ENCODE measurements around the gene ARMC5. TPM values are rescaled to one million over a fixed set of nuclear protein-coding genes. Genes with fewer than 3 reads are reported as not detected.

The ARMC5 gene
- total and polyA plus RNA-seq, 9 of the 15 experiments (the other 6 are each of a cell fraction or from before 2014, with no cell fraction given), result 0.11 to 13.5 (median 2.1) TPM

GRCh38 chr16:31451681-31452351, 7.5 kb upstream of the ARMC5 start (continued):
- TF ChIP-seq NRF1 (conservative IDR thresholded peaks at IDR 0.05 in 1 of 2, IDR thresholded peaks at IDR 0.05 in 1 of 2) (peak; percentile 49 to 58; a peak in 3 of 4 replicates), RFX7 (CRISPR knock-in tag; IDR thresholded peaks at IDR 0.05) (no peak), PRPF4 (IDR thresholded peaks at IDR 0.05; ENCODE audit: insufficient read depth, low read depth, low read length, poor library complexity, severe bottlenecking) (no peak), ZSCAN29 (IDR thresholded peaks at IDR 0.05) (no peak), CBX1 (IDR thresholded peaks at IDR 0.05; ENCODE audit: low read depth) (no peak), ARHGAP35 (IDR thresholded peaks at IDR 0.05; ENCODE audit: partially characterized antibody) (no peak), OTX1 (CRISPR knock-in tag; IDR thresholded peaks at IDR 0.05) (peak; percentile 37; the same call in 1 of the 2 replicates), MCM7 (IDR thresholded peaks at IDR 0.05) (no peak), PRMT5 (CRISPR knock-in tag; IDR thresholded peaks at IDR 0.05) (no peak), BHLHE40 (IDR thresholded peaks at IDR 0.05; ENCODE audit: low read length) (peak; percentile 54), SAFB (IDR thresholded peaks at IDR 0.05; ENCODE audit: borderline replicate concordance, low read depth, low read length) (no peak), EP300 (IDR thresholded peaks at IDR 0.05; ENCODE audit: low read length) (peak; percentile 24; the same call in 1 of the 2 replicates), KAT2B (IDR thresholded peaks at IDR 0.05; ENCODE audit: low read depth, low read length) (no peak), PML (IDR thresholded peaks at IDR 0.05; ENCODE audit: low read length) (no peak), CHD2 (IDR thresholded peaks at IDR 0.05; ENCODE audit: low read depth, low read length) (0 out of 2 replicates have a peak, but pooled peaks have one; percentile 36), RBM25 (IDR thresholded peaks at IDR 0.05; ENCODE audit: low read depth, low read length, severe bottlenecking) (peak; percentile 11), RFX1 (IDR thresholded peaks at IDR 0.05) (no peak), JUN (IDR thresholded peaks at IDR 0.05; ENCODE audit: borderline replicate concordance, low read depth, low read length) (0 out of 2 replicates have a peak, but pooled peaks have one; percentile 35), JUN (CRISPR knock-in tag; IDR thresholded peaks at IDR 0.05; ENCODE audit: borderline replicate concordance) (no peak), ZNF277 (CRISPR knock-in tag; IDR thresholded peaks at IDR 0.05; ENCODE audit: borderline replicate concordance) (no peak), DPF2 (IDR thresholded peaks at IDR 0.05) (peak; percentile 64; the same call in 1 of the 2 replicates), RBM34 (IDR thresholded peaks at IDR 0.05; ENCODE audit: borderline replicate concordance, insufficient read depth, low read length) (no peak)
- TF ChIP-seq, protein P1, sequence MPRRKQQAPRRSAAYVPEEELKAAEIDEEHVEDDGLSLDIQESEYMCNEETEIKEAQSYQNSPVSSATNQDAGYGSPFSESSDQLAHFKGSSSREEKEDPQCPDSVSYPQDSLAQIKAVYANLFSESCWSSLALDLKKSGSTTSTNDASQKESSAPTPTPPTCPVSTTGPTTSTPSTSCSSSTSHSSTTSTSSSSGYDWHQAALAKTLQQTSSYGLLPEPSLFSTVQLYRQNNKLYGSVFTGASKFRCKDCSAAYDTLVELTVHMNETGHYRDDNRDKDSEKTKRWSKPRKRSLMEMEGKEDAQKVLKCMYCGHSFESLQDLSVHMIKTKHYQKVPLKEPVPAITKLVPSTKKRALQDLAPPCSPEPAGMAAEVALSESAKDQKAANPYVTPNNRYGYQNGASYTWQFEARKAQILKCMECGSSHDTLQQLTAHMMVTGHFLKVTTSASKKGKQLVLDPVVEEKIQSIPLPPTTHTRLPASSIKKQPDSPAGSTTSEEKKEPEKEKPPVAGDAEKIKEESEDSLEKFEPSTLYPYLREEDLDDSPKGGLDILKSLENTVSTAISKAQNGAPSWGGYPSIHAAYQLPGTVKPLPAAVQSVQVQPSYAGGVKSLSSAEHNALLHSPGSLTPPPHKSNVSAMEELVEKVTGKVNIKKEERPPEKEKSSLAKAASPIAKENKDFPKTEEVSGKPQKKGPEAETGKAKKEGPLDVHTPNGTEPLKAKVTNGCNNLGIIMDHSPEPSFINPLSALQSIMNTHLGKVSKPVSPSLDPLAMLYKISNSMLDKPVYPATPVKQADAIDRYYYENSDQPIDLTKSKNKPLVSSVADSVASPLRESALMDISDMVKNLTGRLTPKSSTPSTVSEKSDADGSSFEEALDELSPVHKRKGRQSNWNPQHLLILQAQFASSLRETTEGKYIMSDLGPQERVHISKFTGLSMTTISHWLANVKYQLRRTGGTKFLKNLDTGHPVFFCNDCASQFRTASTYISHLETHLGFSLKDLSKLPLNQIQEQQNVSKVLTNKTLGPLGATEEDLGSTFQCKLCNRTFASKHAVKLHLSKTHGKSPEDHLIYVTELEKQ (CRISPR knock-in tag; IDR thresholded peaks at IDR 0.05), result no peak
- TF ChIP-seq, protein P2, sequence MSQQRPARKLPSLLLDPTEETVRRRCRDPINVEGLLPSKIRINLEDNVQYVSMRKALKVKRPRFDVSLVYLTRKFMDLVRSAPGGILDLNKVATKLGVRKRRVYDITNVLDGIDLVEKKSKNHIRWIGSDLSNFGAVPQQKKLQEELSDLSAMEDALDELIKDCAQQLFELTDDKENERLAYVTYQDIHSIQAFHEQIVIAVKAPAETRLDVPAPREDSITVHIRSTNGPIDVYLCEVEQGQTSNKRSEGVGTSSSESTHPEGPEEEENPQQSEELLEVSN (IDR thresholded peaks at IDR 0.05; ENCODE audit: borderline replicate concordance in 1 of 2, extremely low read depth in 1 of 2, insufficient read depth in 1 of 2, insufficient read length in 1 of 2, low read depth in 1 of 2, low read length in 1 of 2, poor library complexity in 1 of 2, severe bottlenecking in 1 of 2), result peak in 1 of 2 experiments; percentile 42
